ENCODE results near the gene GNG3.

The GNG3 gene

DNA sequence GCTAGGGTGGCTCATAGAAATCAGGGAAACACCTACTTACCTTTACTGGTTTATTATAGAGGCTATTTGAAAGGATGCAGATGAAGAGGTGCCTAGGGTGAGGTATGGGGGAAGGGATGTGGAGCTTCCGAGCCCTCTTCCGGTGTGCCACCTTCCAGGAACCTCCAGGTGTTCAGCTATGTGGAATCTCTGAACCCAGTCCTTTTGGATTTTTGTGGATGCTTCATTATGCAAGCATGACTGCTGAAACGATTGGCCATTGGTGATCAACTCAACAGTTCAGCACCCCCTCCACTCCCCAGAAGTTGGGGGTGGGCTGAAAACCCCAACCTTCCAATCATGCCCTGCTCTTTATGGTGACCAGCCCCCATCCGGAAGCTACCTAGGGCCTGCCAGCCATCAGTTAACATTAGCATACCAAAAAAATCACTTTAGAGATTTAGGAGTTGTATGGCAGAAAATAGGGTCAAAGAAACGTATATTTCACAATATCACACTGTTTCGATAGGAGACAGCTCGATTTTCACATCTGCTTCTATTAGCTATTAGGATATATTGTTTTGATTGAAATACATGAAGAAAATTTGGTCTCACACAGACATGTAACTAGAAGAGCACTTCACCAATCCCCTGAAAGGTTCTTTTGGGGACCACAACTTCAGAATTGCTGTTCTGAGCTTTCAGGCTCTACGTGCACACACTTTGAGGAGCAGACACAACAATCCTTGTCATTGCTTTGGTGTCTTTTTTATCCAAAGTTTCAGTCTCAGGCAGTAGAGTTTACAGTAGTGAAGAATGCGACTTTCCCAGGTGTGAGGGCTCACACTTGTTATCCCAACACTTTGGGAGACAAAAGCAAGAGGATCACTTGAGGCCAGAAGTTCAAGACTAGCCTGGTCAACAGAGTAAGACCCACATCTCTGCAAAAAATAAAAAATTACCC lies 50.6 kb downstream of the GNG3 start:
- DNase-seq (ENCODE audit: low read depth), result no peak
